HG02970 (cell line): ENCODE measurements around the gene SPOP.
"Not testable (repeated sequence)": the region's sequence is repeated elsewhere in the genome, so short reads cannot be mapped to it uniquely, and the experiment has no call there.

Experiments
- ATAC-seq: cut with Tn5 transposase; IDR thresholded peaks from one replicate; pipeline ENCODE4 v1.9.1; 2021; ENCODE audit warnings: mild to moderate bottlenecking, moderate library complexity, moderate number of reproducible peaks; ENCODE audit not compliant: unreplicated experiment, low FRiP score

Gene SPOP

DNA sequence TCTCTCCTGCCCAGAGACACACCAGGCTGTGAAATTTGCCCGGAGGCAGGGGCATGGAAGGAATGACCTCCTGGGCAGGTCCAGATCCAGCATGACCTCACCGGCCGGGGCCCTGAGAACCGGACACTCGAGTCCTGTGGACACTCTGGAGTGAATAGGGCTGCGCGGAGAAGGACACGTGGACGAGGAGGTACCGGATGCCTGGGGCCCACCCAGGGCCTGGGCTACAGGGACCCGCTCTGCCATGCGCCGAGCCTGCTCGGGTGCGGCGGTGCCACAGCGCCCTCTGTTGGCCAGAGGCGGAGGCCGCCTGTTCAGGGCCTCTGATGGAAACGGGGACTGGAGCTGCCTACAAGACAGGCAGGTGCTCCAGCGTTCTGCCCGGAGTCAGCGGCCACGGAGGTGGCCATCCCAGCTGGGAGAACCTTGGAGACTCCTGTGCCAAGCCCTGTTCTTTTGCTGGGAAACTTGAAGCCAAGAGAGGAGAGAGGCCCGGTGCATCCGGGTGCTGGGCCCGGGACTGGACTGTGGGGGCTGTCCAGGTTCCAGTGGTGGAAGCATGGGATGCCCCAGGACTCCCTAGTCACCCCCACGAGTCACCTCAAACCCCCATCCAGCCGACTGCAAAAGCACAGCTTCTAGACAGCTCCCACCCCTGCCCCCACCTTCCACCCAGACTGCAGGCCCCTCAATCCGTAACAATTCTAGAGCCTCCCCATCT lies 121.5 kb downstream of the SPOP start:
- ATAC-seq: no peak

GRCh38 chr17:49555495-49556222 lies 122.2 kb downstream of the SPOP start:
- ATAC-seq: no peak

DNA sequence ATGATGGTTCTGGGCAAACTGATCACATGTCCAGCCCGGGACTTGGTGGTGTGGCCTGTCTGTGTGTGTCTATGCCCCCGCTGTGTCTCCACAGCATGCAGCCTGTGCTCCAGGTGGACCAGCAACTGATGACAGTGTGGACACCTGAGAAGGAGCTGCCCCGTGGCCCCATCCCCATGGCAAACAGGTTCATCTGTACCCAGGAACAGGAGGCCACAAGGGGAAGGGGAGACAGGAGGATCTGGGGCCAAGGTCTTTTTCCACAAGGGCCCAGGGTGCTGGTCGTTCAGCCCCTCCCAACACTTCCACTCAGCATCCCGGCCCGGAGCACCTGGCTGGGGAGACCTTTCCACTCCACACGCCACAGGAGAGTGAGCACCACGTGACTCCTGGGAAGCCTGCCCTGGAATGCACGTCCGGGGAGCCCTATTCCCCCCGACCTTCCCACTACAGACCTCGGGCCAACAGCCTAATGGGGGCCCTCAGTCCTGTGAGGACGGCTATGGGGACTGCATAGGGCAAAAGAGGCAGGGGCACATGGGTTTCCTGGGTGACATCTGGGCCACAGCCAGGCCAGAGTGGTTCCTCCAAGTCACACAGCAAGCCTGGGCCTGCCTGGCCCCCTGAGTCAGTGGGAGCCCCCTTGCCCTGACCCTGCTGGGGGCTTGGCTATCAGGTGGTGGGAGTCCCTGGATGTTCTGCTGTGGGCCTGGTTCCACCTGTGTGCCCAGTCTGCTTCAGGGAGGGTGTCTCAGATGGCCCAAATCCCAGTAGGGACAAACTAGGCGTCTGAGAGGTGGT lies 123.0 kb downstream of the SPOP start:
- no peak for ATAC-seq

GRCh38 chr17:49553676-49554335 lies 124.1 kb downstream of the SPOP start:
- ATAC-seq: no peak

DNA sequence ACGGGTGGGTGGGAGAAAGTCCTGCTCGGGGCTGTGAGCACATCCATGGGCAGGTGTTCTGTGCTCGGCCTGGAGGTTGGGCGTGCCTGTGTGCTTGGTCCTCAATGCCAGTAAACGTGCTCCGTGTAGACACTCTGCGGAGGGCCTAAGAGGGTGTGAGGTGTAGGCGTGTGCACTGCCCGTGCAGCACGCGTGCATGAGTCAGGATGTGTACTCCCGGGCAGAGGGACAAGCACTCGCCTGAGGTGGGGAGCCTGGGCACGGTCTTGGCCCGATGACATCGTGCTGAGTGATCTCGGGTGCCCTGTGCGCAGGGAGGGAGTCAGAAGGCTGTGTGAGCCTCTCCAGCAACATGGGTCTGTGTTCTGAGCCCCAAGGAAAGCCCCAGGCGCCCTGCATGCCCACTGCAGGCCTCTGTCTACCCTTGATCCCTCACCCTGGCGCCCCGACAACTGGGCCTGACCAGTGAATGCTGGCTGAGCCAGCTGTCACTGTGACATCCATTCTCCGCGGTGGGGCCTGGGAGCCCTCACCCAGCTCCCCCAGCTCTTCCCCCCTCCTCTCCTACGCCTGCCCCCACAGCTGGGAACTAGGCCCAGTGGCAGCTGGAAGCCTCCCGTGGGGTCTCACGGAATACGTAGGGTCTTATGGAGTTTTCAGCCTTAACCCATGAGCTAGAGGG lies 125.7 kb downstream of the SPOP start:
- no peak for ATAC-seq

GRCh38 chr17:49551221-49552069 lies 126.5 kb downstream of the SPOP start:
- ATAC-seq: no peak

- ATAC-seq: not testable (repeated sequence)
These were observed 127.1 kb downstream of the SPOP start for GRCh38 chr17:49550764-49551163.

GRCh38 chr17:49549691-49550678 lies 127.9 kb downstream of the SPOP start:
- no peak for ATAC-seq

- ATAC-seq: no peak
These were observed 128.6 kb downstream of the SPOP start for GRCh38 chr17:49549311-49549605.
